Activated CD4-positive, alpha-beta memory T cell treated with anti-CD3 and anti-CD28 coated beads, Interleukin-2, amount 10 ng/mL, durations not matched to agents 7 days and 5 days (primary cell): ENCODE results near the gene NHLRC2. TPM values are rescaled to one million over a fixed set of nuclear protein-coding genes. Genes with fewer than 3 reads are reported as not detected.
"Not testable (repeated sequence)": the region's sequence is repeated elsewhere in the genome, so short reads cannot be mapped to it uniquely, and the experiment has no call there.

ENCODE experiments used
- CTCF ChIA-PET: fragments of 350-600 bp; sonication (Branson Sonifier 250); formaldehyde crosslinking; loops from one replicate; lab custom pipeline; 2021; ENCODE audit warnings: antibody characterized with exemption, inconsistent platforms; lab: Charles Lee
- POLR2A ChIA-PET: fragments of 350-600 bp; sonication (Branson Sonifier 250); formaldehyde crosslinking; loops from one replicate; lab custom pipeline; 2021; ENCODE audit warnings: antibody characterized with exemption; lab: Charles Lee
- DNase-seq: peaks from one replicate; pipeline ENCODE4 v3.0.0-alpha.2; 2020
- H3K27ac Mint-ChIP-seq: one replicate; pipeline ENCODE4 v1.8.0; 2021; ENCODE audit warnings: mild to moderate bottlenecking, mixed read lengths
- H3K27me3 Mint-ChIP-seq: one replicate; pipeline ENCODE4 v1.8.0; 2021; ENCODE audit warnings: mixed read lengths
- H3K36me3 Mint-ChIP-seq: one replicate; pipeline ENCODE4 v1.8.0; 2021; ENCODE audit warnings: low read depth, mixed read lengths
- H3K4me1 Mint-ChIP-seq: one replicate; pipeline ENCODE4 v1.8.0; 2021; ENCODE audit warnings: mixed read lengths
- H3K4me3 Mint-ChIP-seq: one replicate; pipeline ENCODE4 v1.8.0; 2021; ENCODE audit warnings: mild to moderate bottlenecking, mixed read lengths
- H3K9me3 Mint-ChIP-seq: one replicate; pipeline ENCODE4 v1.8.0; 2021; ENCODE audit warnings: mixed read lengths
- total RNA-seq, 2 experiments: library from RNA; stranded (reverse); gene quantifications; one replicate each; pipeline ENCODE4 v1.2.3, GENCODE V29; 2021

Gene NHLRC2, protein sequence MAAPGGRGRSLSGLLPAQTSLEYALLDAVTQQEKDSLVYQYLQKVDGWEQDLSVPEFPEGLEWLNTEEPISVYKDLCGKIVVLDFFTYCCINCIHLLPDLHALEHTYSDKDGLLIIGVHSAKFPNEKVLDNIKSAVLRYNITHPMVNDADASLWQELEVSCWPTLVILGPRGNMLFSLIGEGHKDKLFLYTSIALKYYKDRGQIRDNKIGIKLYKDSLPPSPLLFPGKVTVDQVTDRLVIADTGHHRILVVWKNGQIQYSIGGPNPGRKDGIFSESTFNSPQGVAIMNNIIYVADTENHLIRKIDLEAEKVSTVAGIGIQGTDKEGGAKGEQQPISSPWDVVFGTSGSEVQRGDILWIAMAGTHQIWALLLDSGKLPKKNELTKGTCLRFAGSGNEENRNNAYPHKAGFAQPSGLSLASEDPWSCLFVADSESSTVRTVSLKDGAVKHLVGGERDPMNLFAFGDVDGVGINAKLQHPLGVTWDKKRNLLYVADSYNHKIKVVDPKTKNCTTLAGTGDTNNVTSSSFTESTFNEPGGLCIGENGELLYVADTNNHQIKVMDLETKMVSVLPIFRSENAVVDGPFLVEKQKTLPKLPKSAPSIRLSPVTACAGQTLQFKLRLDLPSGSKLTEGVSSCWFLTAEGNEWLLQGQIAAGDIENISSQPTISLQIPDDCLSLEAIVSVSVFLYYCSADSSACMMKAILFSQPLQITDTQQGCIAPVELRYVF
- total RNA-seq, result 10 to 100 TPM; 29.5 to 29.9 TPM

DNA sequence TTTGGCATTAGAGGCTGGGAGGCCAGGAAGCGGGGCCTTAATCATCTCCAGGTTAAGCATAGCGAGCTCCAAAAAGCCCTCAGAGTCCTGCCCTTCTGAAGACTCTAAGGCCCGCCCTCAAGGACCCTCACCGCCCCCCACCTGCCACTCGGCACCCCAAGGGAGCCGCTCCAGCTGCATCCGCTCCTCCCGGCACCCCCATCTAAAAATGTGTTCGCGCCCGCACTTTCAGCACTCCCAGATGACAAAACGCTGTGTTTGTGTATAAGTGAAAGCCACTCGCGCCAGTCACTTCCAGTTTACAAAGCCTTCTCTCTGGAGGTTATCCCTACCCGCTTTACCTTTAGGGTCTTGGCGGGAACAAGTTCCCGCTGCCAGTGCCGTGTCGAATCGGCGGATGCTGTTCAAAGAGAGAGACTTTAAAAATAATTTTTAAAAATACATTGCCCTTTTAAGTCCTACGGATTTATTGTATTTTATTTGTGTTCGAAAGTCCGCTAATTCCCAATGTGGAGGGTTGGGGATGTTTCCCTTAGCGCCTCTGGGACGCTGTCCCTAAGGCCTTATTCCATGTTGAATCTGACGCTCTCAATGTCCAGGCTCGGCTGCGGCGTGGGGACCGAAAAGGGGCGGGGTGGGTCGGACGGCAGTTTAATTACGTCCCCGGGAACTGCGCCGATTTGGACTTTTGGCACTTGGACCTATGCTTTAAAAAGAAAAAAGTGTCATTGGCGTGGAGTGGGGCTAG, at the start of gene NHLRC2, which contains the start of gene DCLRE1A:
NHLRC2 (plus strand) TSS at position 649 of the 748 bp plus-strand sequence. CDS start 212 bp downstream, outside the sequence.
DCLRE1A (minus strand) TSS at position 70 of the 748 bp plus-strand sequence. CDS start 900 bp downstream, outside the sequence.
- Mint-ChIP-seq H3K4me1 (peaks cover 59% of the 10 kb centered on the region), H3K27me3 (no peaks in the 10 kb centered on the region), H3K4me3 (peak within 1 kb of the TSS; percentile 90), H3K9me3 (no peaks in the 10 kb centered on the region), H3K36me3 (peaks cover 26% of the 10 kb centered on the region), H3K27ac (peak within 1 kb of the TSS; percentile 87)
- DNase-seq, result peak; percentile 67
- ChIA-PET CTCF (no interaction called here), POLR2A (interaction anchor here (1.0 to 1.7 kb wide), 5 partner anchors 8 to 947 kb away, joined by 3 to 6 read pairs (median 4); partner anchors contain the start of gene CCDC186)

DNA sequence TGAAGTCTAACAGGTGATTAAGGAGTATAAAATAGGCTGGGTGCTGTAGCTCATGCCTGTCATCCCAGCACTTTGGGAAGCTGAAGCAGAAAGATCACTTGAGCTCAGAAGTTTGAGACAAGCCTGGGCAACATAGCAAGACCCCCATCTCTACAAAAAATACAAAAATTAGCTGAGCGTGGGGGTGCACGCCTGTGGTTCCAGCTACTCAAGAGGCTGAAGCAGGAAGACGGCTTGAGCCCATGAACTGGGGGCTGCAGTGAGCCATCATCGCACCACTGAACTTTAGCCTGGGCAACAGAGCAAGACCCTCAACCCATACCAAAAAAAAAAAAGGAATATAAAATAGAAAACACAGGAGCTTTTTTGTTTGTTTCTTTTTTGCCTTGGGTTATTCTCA, 48.0 kb upstream of the NHLRC2 start:
- POLR2A ChIA-PET, result no interaction called here
- H3K36me3 Mint-ChIP-seq, result no peaks in the 10 kb centered on the region
- CTCF ChIA-PET, result interaction anchor here (0.6 to 1.5 kb wide), 3 partner anchors 297 to 1208 kb away, joined by 3 to 4 read pairs (median 3); no protein-coding TSS in a partner anchor

GRCh38 chr10:113808168-113808567, 46.3 kb upstream of the NHLRC2 start:
- Mint-ChIP-seq H3K9me3 (no peaks in the 10 kb centered on the region), H3K4me1 (no peaks in the 10 kb centered on the region), H3K27me3 (peaks cover 51% of the 10 kb centered on the region), H3K4me3 (no peak overlapping the region), H3K27ac (no peak overlapping the region), H3K36me3 (no peaks in the 10 kb centered on the region)
- ChIA-PET CTCF (no interaction called here), POLR2A (no interaction called here)
- DNase-seq, result no peak

More for the DNA sequence above, 48.0 kb upstream of the NHLRC2 start:
- Mint-ChIP-seq H3K4me3 (no peak overlapping the region), H3K9me3 (no peaks in the 10 kb centered on the region), H3K27me3 (peaks cover 41% of the 10 kb centered on the region), H3K4me1 (no peaks in the 10 kb centered on the region), H3K27ac (no peak overlapping the region)
- no peak for DNase-seq

GRCh38 chr10:113814700-113815099, 39.8 kb upstream of the NHLRC2 start:
- DNase-seq, H3K36me3 Mint-ChIP-seq, CTCF ChIA-PET, H3K4me1 Mint-ChIP-seq, H3K27ac Mint-ChIP-seq, H3K9me3 Mint-ChIP-seq, POLR2A ChIA-PET, H3K4me3 Mint-ChIP-seq: not testable (repeated sequence)
- H3K27me3 Mint-ChIP-seq, result peaks cover 33% of the 10 kb centered on the region

DNA sequence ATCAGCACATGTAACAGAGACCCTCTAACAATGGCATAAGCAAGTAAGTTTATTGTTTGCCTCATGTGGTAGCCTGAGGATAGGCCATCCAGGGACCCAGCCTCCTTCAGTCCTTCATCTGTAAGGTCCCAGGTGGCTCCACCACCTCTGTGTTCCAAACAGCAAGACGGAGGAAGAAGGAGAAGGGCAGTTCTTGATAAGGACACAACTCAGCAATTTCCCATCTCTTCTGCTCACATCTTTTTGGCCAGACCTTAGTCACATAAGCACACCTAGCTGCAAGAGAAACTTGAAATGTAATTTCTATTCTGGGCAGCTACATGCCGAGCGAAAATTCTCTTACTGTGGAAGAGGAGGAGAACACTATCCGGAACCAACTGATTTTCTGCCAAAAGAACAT, 34.5 kb upstream of the NHLRC2 start:
- Mint-ChIP-seq H3K4me3 (no peak overlapping the region), H3K36me3 (no peaks in the 10 kb centered on the region), H3K27ac (no peak overlapping the region), H3K9me3 (no peaks in the 10 kb centered on the region), H3K4me1 (no peaks in the 10 kb centered on the region), H3K27me3 (peaks cover 6% of the 10 kb centered on the region)
- CTCF ChIA-PET, result no interaction called here
- no peak for DNase-seq
- POLR2A ChIA-PET, result no interaction called here

- no peak for DNase-seq
- no peaks in the 10 kb centered on the region for H3K4me1 Mint-ChIP-seq
- no peaks in the 10 kb centered on the region for H3K36me3 Mint-ChIP-seq
Observed at GRCh38 chr10:113820507-113820906, 34.0 kb upstream of the NHLRC2 start.

DNA sequence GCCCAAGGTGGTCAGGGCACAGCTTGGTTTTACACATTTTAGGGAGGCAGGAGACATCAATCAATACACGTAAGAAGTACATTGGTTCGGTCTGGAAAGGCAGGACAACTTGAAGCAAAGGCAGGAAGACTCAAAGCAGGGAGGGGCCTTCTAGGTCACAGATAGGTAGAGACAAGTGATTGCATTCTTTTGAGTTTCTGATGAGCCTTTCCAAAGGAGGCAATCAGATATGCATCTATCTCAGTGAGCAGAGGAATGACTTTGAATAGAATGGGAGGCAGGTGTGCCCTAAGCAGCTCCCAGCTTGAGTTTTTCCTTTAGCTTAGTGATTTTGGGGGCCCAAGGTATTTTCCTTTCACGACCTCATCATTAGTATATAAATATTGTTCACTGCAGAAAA, 33.2 kb upstream of the NHLRC2 start:
- H3K9me3 Mint-ChIP-seq, DNase-seq, H3K27me3 Mint-ChIP-seq, H3K27ac Mint-ChIP-seq, H3K4me1 Mint-ChIP-seq, H3K36me3 Mint-ChIP-seq, H3K4me3 Mint-ChIP-seq, POLR2A ChIA-PET: not testable (repeated sequence)
- CTCF ChIA-PET, result interaction anchor here (1.0 kb wide), 1 partner anchor 281 kb away, joined by 3 read pairs; no protein-coding TSS in a partner anchor

More at GRCh38 chr10:113820507-113820906, 34.0 kb upstream of the NHLRC2 start:
- no peak overlapping the region for H3K4me3 Mint-ChIP-seq
- CTCF ChIA-PET, result no interaction called here
- no peak overlapping the region for H3K27ac Mint-ChIP-seq
- peaks cover 6% of the 10 kb centered on the region for H3K27me3 Mint-ChIP-seq
- POLR2A ChIA-PET, result no interaction called here
- no peaks in the 10 kb centered on the region for H3K9me3 Mint-ChIP-seq

GRCh38 chr10:113822174-113822573, 32.3 kb upstream of the NHLRC2 start:
- H3K27ac Mint-ChIP-seq, result no peak overlapping the region
- no peak overlapping the region for H3K4me3 Mint-ChIP-seq
- H3K4me1 Mint-ChIP-seq, result no peaks in the 10 kb centered on the region
- ChIA-PET CTCF (no interaction called here), POLR2A (no interaction called here)
- peaks cover 12% of the 10 kb centered on the region for H3K27me3 Mint-ChIP-seq
- H3K36me3 Mint-ChIP-seq, result no peaks in the 10 kb centered on the region
- H3K9me3 Mint-ChIP-seq, result no peaks in the 10 kb centered on the region
- no peak for DNase-seq

- no peaks in the 10 kb centered on the region for H3K9me3 Mint-ChIP-seq
- no peaks in the 10 kb centered on the region for H3K36me3 Mint-ChIP-seq
- H3K4me1 Mint-ChIP-seq, result no peaks in the 10 kb centered on the region
- H3K4me3 Mint-ChIP-seq, result no peak overlapping the region
- ChIA-PET POLR2A (no interaction called here), CTCF (no interaction called here)
- peaks cover 13% of the 10 kb centered on the region for H3K27me3 Mint-ChIP-seq
- H3K27ac Mint-ChIP-seq, result no peak overlapping the region
- no peak for DNase-seq
Observed at GRCh38 chr10:113823389-113823788, 31.1 kb upstream of the NHLRC2 start.

- CTCF ChIA-PET, result no interaction called here
Observed at GRCh38 chr10:113825791-113826190, 28.7 kb upstream of the NHLRC2 start.

DNA sequence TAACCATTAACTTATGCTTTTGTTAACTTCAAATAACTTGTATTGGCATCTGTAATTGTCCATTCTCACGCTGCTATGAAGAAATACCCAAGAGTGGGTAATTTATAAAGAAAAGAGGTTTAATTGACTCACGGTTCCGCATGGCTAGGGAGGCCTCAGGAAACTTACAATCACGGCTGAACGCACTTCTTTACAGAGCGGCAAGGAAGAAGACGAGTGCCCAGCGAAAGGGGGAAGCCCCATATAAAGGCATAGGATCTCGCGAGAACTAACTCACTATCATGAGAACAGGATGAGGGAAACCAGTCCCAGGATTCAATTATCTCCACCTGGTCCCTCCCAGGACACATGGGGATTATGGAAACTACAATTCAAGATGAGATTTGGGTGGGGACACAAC, 25.9 kb upstream of the NHLRC2 start:
- CTCF ChIA-PET, result interaction anchor here (0.6 kb wide), 1 partner anchor 96 kb away, joined by 3 read pairs; no protein-coding TSS in a partner anchor
- peaks cover 19% of the 10 kb centered on the region for H3K27me3 Mint-ChIP-seq
- H3K4me3 Mint-ChIP-seq, H3K9me3 Mint-ChIP-seq, H3K4me1 Mint-ChIP-seq, DNase-seq, POLR2A ChIA-PET, H3K36me3 Mint-ChIP-seq, H3K27ac Mint-ChIP-seq: not testable (repeated sequence)

More at GRCh38 chr10:113825791-113826190, 28.7 kb upstream of the NHLRC2 start:
- H3K36me3 Mint-ChIP-seq, result no peaks in the 10 kb centered on the region
- no peak overlapping the region for H3K27ac Mint-ChIP-seq
- no peaks in the 10 kb centered on the region for H3K9me3 Mint-ChIP-seq
- peaks cover 19% of the 10 kb centered on the region for H3K27me3 Mint-ChIP-seq
- no peaks in the 10 kb centered on the region for H3K4me1 Mint-ChIP-seq
- no peak overlapping the region for H3K4me3 Mint-ChIP-seq
- no peak for DNase-seq
- POLR2A ChIA-PET, result no interaction called here

- Mint-ChIP-seq H3K36me3 (peaks cover 43% of the 10 kb centered on the region), H3K4me3 (no peak overlapping the region), H3K27ac (no peak overlapping the region), H3K9me3 (no peaks in the 10 kb centered on the region), H3K4me1 (peaks cover 4% of the 10 kb centered on the region), H3K27me3 (no peaks in the 10 kb centered on the region)
- ChIA-PET POLR2A (no interaction called here), CTCF (interaction anchor here (1.6 kb wide), 1 partner anchor 260 kb away, joined by 3 read pairs; no protein-coding TSS in a partner anchor)
- no peak for DNase-seq
Observed at GRCh38 chr10:113842171-113842570, 12.3 kb upstream of the NHLRC2 start.
